ENCODE measurements around the gene RNF141. TPM values are rescaled to one million over a fixed set of nuclear protein-coding genes. Genes with fewer than 3 reads are reported as not detected.

The RNF141 gene
- total RNA-seq, 1 experiment from 2014 or later, result 11.5 TPM

DNA sequence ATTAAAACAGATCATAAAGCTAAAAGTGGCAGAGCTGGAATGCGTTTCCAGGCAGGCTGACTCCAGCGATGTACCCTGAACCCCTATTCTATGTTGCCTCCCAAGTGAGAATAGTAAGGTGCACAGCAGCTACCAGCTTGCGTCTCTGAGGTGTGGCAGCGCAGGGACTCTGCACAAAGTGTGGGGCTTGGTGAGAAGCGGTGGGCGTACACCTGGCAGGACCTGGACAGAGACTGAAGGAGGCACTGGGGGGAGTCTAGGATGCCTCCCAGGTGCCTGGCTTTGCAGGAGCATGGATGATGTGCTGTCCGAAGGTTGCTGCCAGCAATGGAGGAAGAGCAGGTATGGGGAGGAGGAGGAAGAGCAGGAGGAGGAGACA is 43.0 kb downstream of the RNF141 start:
- DNase-seq (ENCODE audit: low read depth), result no peak

- no peak for DNase-seq (ENCODE audit: low read depth)
These were observed 43.5 kb downstream of the RNF141 start for GRCh38 chr11:10497371-10498021.

DNA sequence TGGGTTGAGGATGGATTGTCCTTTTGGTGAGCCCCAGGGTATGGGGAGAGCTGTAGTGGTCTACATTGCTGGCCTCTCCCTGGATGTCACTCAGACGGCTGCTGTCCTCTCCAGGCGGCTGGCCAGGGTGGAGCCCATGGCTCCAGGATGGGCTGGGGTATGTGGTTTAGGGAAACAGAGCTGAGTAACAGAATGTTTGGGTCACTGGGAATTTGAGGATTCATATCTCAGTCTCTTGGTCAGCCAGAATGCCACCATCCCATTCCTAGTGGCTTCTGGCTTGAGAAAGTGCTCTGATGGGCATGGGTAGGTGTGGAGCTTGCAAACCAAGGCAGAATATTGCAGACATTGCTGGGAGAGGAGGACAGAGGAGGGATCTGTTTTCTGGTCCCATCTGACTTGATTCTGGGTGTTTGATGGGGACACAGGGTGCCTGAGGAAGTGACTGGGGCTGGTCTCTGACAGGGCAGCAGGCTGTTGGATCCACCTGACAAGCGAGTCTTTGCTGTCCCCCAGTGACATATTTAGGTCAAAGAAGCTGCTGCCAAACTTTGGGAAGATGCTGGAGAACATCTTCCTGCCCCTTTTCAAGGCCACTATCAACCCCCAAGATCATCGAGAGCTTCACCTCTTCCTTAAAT is 44.6 kb downstream of the RNF141 start:
- no peak for DNase-seq (ENCODE audit: low read depth)

- no peak for DNase-seq (ENCODE audit: low read depth)
These were observed 45.6 kb downstream of the RNF141 start for GRCh38 chr11:10495464-10495786.

DNA sequence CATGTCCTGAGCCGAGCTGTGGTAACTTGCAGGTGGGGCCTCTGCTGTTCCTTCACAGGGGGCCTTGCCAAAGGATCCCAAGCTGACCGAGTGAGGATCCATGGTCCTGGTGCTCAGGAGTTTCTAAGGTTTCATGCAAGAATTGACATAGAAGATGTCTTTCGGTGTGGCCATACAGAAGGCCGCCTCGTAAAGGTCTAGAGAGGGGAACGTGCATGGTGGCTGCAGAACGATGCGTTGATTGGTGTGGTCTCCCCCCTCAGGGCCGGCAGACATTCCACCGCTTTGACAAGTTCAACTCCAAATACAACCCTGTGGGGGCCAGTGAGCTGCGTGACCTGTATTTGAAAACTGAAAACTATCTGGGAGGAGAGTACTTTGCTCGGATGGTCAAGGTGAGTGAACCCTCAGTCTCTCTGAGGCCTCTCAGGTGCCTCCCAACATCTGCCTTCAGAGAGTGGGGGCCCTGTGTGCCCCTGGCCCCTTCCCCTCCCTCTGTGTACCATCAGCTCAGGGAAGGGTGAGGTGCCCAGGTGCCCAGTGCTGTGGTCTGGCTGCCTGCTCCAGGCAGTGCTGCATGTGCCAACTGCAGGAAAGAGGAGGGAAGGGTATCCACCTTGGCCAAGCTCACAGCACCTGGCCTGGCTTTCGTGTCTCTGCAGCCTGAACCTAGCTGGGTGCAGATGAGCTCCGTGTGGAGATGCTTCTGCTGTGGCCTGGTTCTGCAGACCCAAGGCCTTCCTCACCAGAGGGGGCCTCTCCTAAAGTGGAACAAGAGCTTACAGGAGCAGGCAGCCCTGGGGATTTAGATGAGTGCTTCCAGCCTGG is 46.1 kb downstream of the RNF141 start:
- no peak for DNase-seq (ENCODE audit: low read depth)

GRCh38 chr11:10493041-10493663 is 47.8 kb downstream of the RNF141 start:
- DNase-seq (ENCODE audit: low read depth), result no peak

GRCh38 chr11:10492084-10492483 is 48.9 kb downstream of the RNF141 start:
- DNase-seq (ENCODE audit: low read depth), result no peak

GRCh38 chr11:10490398-10491241 is 50.4 kb downstream of the RNF141 start:
- DNase-seq (ENCODE audit: low read depth), result peak; percentile 85

GRCh38 chr11:10490032-10490397 is 51.0 kb downstream of the RNF141 start:
- no peak for DNase-seq (ENCODE audit: low read depth)

DNA sequence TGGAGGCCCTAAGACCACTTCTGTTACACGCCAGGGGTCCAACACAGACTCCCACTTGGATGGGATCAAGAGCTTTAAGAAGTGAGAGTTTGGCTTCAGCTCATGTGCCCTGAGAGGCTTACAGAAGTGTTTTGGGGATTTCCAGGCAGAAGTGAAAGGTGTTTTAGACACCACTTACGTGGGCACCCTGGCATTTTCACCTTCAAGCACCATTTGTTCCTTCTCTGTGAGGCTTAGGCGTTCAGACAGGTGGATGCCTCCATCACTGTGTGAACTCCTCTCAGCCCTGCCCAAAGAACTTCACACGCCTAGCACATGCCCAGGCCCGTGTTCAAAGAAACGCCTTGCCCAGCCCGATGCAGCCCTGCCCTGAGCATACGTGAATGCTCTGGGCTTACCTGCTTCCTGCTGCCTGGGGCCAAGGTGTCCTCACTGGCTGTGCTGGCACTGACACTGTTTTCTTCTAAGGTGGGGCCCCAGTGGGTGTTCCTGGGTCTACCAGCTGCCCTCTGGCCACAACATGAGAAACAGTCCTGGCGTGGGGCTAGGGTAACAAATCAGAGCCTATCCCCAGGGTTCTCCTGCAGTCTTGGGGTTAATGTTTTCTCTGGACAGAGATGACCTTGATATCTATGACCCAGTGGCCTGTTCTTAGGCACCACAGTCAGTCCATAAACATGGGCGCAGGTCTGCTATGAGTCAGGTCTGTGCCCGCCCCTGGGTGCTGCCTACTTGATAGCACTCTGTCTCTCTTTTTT is 51.9 kb downstream of the RNF141 start:
- DNase-seq (ENCODE audit: low read depth), result no peak

- DNase-seq (ENCODE audit: low read depth), result peak; percentile 37
These were observed 52.7 kb downstream of the RNF141 start for GRCh38 chr11:10488121-10488933.

GRCh38 chr11:10487002-10487647 is 53.9 kb downstream of the RNF141 start:
- no peak for DNase-seq (ENCODE audit: low read depth)

GRCh38 chr11:10486161-10486840 is 54.7 kb downstream of the RNF141 start:
- DNase-seq (ENCODE audit: low read depth), result no peak

DNA sequence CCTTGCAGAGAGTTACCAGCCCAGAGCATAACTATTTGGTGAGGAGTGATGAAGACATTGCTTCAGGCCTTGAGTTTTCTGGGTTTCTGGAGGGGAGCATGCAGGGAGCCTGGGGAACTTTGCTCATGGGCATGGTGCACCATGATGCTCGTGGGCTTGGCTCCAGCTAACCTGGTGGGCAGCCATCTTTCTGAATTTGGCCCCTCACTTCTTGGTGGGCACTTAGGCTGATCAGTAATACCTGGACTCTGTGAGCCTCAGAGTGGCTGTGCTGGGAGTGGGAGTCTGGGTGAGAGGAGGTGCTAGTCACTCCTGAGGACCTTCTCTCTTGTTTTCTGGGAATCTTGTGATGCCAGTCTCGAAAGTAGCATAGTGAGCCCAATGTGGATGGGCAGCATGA is 55.3 kb downstream of the RNF141 start:
- no peak for DNase-seq (ENCODE audit: low read depth)

- no peak for DNase-seq (ENCODE audit: low read depth)
These were observed 56.4 kb downstream of the RNF141 start for GRCh38 chr11:10484461-10485180.

DNA sequence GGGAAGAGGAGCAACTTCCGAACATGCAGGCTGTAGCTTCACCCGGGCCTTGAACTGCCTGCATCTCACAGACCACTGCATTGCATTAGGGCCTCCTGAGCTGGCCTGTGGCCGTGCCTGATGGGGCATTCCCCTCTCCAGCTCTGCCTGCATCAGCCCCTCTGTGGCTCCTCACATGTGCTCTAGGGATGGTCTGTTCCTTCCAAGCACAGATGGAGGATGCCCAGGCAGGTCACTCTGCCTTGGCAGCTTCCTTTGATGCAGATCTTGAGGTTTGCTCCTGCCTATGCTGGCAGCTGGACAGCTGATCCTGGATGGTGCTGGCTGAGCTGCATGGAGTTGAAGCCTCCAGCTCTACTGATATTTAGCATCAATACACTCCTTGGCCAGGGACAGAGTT is 57.4 kb downstream of the RNF141 start:
- DNase-seq (ENCODE audit: low read depth), result no peak

GRCh38 chr11:10483174-10483573 is 57.8 kb downstream of the RNF141 start:
- no peak for DNase-seq (ENCODE audit: low read depth)
